Esophagus squamous epithelium (tissue), 4 donors: ENCODE measurements around the gene PGM5.

Source experiments
- POLR2A ChIP-seq, 4 donors: fragments of 450-650 bp; IDR thresholded peaks; one replicate each; pipeline ENCODE4 v1.6.1; 2017; ENCODE audit warnings: antibody characterized with exemption in 4 of 4, mild to moderate bottlenecking in 4 of 4, moderate library complexity in 3 of 4
- TF ChIP-seq, protein P1 (sequence below), 6 experiments: fragments of 450-650 bp in 4 of 6; fragments of 200-600 bp in 2 of 6; sonication (generic) in 2 of 6; IDR thresholded peaks; one replicate each; pipeline ENCODE4 v1.5.1; 2016 to 2019; ENCODE audit warnings: antibody characterized with exemption in 6 of 6, mild to moderate bottlenecking in 4 of 6, moderate library complexity in 4 of 6

DNA sequence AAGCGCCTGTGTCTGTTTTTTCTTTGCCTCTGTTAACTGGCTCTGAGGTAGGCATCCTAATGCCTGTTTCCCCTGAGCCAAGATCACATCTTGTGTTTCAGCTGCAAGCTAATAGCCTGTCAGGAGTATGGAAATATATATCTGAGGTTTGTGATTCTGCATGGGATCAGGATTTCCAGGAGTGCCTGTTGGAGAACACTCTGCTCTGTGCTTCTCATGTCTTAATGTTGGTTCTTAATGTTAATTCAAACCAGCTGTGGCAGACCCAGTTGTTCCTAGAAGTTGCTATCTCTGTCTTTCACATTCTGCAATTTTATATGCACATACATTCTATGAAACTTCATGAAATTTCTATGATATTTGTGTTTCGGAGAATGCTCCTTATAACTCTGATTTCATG lies 72.1 kb downstream of the PGM5 start:
- TF ChIP-seq POLR2A (IDR thresholded peaks at IDR 0.05), result no peak
- TF ChIP-seq, protein P1, sequence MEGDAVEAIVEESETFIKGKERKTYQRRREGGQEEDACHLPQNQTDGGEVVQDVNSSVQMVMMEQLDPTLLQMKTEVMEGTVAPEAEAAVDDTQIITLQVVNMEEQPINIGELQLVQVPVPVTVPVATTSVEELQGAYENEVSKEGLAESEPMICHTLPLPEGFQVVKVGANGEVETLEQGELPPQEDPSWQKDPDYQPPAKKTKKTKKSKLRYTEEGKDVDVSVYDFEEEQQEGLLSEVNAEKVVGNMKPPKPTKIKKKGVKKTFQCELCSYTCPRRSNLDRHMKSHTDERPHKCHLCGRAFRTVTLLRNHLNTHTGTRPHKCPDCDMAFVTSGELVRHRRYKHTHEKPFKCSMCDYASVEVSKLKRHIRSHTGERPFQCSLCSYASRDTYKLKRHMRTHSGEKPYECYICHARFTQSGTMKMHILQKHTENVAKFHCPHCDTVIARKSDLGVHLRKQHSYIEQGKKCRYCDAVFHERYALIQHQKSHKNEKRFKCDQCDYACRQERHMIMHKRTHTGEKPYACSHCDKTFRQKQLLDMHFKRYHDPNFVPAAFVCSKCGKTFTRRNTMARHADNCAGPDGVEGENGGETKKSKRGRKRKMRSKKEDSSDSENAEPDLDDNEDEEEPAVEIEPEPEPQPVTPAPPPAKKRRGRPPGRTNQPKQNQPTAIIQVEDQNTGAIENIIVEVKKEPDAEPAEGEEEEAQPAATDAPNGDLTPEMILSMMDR (IDR thresholded peaks at IDR 0.05), result no peak
